NCI-H774 (cell line): Measurements from ENCODE around the gene BCAS3.
"Not testable (repeated sequence)": the region's sequence is repeated elsewhere in the genome, so short reads cannot be mapped to it uniquely, and the experiment has no call there.

Experiments used
- DNase-seq: peaks from one replicate; lab custom pipeline; 2025; lab: John Stamatoyannopoulos, UW

BCAS3 gene

GRCh38 chr17:60792250-60792898 is 114.7 kb downstream of the BCAS3 start:
- DNase-seq, result no peak

- no peak for DNase-seq
Observed at GRCh38 chr17:60798576-60798975, 120.9 kb downstream of the BCAS3 start.

DNA sequence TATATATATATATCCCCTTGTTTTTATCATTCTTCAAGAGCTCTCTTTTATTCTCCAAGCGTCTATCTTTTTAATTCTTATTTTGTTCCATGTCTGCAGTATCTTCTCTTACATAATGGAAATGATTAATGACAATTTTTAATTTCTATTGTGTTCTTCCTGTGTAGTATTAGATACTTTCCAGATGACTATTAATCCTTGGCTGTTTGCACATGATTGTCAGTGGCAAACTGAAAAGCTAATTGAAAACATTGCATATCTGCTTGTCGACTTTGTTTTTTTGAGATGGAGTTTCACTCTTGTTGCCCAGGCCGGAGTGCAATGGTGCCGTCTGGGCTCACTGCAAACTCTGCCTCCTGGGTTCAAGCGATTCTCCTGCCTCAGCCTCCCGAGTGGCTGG is 124.7 kb downstream of the BCAS3 start:
- DNase-seq, result no peak

DNA sequence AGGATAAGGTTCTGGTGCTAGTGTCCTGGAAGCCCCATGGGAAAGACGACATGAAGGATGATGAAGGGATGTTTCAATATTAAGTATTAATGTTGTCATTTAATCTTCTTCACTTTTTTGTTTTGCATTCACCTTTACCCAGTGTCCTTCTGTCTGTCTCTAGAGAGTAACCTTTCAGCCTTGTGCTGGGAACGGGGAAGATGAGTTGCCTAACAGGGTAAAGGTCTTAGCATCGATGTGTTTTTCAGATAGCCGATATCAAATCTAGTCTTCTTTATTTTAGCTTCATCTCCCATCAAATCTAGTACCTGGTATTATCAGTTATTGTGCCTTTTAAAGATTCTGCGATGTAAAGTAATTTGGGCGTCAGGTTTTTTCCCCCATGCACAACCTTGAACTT is 125.4 kb downstream of the BCAS3 start:
- DNase-seq, result no peak

GRCh38 chr17:60804831-60805230 is 127.2 kb downstream of the BCAS3 start:
- DNase-seq, result no peak

- no peak for DNase-seq
Observed at GRCh38 chr17:60809421-60809820, 131.8 kb downstream of the BCAS3 start.

- DNase-seq, result not testable (repeated sequence)
Observed at GRCh38 chr17:60814941-60815340, 137.3 kb downstream of the BCAS3 start.

- no peak for DNase-seq
Observed at GRCh38 chr17:60817192-60817591, 139.5 kb downstream of the BCAS3 start.

DNA sequence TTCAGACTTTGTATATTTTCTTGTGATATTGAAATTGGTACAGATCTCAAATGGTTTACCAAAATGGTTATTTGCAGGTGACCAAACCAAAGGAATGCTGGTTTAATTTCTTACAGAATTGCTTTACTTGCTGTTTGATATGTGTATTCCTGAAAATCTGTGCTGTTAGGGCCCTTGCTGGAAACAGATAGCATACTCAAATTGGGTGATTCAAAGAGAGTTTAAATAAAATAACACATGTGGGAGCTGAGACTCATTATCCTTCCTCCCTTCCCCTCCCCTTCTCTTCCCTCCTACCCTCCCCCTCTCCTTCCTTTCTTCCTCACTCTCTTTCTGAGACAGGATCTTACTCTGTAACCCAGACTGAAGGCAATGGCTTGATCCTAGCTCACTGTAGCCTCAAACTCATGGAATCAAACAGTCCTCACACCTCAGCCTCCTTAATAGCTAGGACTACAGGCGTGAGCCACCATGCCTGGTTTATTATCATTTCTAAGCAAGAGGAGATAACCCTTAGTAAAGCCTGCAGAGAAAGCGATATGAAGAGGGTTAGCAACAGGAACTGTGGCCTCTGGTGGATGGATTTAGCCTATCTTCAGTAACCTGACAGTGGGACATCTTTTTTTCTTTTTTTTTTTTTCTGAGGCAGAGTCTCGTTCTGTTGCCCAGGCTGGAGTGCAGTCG is 141.9 kb downstream of the BCAS3 start:
- no peak for DNase-seq

GRCh38 chr17:60823515-60823914 is 145.9 kb downstream of the BCAS3 start:
- no peak for DNase-seq

DNA sequence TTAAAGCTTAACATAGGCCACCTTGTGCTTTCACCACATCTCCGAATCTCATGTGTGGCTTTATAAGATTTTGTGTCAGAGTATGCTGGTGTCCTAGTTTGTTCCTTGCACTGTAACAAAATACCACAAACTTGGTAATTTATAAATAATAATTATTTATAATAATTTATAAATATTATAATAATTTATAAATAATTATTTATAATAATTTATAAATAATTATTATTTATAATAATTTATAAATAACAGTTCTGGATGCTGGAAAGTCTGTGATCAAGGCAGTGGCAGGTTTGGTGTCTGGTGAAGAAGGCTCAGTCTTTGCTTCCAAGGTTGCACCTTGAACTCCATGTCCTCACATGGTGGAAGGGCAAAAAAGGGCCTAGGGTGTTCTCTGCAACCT is 147.7 kb downstream of the BCAS3 start:
- DNase-seq, result no peak

GRCh38 chr17:60827943-60828342 is 150.3 kb downstream of the BCAS3 start:
- DNase-seq, result no peak

GRCh38 chr17:60832151-60832585 is 154.5 kb downstream of the BCAS3 start:
- no peak for DNase-seq

DNA sequence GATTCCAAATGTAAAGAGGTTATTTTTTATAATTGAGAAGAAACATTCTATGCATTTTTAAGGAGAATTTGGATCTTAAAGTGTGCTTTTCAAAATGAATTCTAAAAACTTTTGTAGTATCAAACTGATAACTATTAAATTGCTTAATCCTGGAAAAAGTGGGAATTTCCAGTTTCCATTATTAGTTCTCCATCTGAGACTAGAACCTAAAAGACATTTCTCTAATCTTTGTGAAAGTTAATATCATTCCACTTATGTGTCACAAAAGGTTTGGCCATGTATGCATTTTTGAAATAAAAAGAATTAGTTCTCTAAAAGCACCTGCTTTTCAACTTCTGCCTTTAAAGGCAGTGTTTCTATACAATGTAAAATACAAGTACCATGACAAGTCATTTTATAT is 155.0 kb downstream of the BCAS3 start:
- DNase-seq, result no peak

DNA sequence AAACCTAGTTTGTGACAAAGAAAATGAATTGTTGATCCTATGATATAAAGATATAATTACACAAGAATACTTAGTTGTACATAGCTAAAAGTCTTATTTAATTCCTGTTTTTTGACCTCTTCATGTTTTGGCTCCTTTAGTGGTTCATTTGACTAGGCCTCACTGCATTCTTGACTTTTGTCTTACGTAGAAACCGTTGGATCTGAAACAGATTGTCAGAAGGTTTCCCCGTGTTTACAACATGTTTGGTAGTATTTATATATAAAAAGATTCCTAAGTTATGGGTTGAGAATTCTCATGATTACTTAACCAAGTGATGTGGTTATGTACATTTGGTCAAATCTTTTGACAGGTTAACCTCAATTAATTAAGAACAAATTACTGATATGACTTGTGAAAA is 162.8 kb downstream of the BCAS3 start:
- DNase-seq, result no peak

DNA sequence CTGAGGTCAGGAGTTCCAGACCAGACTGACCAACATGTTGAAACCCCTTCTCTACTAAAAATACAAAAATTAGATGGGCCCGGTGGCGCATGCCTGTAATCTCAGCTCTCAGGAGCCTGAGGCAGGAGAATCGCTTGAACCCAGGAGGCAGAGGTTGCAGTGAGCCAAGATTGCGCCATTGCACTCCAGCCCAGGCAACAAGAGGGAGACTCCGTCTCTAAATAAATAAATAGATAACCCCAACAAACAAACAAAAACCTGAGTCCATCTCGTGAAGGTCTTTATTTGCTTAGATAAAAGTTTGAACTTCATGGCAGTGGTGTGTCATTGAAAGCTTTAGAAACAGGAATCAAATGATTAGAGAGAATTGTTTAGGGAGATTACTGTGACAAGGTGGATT is 167.4 kb downstream of the BCAS3 start:
- DNase-seq, result no peak

- no peak for DNase-seq
Observed at GRCh38 chr17:60846175-60846574, 168.5 kb downstream of the BCAS3 start.

DNA sequence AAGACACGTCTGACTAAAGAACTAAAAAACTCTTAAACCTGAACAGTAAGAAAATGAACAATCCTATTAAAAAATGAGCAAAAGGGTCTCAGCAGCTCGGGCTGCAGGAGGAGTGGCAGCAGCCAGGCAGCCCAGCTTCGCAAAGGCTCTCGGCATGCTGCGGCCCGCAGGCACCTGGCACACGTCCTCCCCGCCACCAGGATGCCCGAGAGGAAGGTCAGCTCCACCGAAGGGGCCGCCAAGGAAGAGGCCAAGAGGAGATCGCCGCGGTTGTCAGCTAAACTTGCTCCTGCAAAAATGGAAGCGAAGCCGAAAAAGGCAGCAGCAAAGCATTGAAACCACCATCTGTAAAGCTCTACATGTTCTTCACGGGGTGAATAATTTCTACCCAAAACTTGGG is 173.5 kb downstream of the BCAS3 start:
- DNase-seq, result no peak

GRCh38 chr17:60857556-60858080 is 180.0 kb downstream of the BCAS3 start:
- DNase-seq, result no peak

GRCh38 chr17:60862482-60862881 is 184.8 kb downstream of the BCAS3 start:
- DNase-seq, result no peak

GRCh38 chr17:60863892-60864707 is 186.4 kb downstream of the BCAS3 start:
- DNase-seq, result no peak

DNA sequence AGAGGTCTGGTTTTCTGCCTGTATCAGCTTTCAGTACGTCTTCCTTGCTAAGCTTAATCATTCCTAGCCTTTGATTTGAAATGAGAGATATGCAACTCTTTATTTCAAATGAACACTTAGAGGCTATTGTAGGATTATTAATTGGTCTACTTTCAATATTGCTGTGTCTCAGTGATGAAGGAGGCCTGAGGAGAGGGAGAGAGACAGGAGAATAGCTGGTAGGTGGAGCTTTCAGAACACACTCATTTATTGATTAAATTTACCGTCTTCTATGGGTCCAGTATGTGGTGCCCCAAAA is 187.0 kb downstream of the BCAS3 start:
- DNase-seq, result no peak

DNA sequence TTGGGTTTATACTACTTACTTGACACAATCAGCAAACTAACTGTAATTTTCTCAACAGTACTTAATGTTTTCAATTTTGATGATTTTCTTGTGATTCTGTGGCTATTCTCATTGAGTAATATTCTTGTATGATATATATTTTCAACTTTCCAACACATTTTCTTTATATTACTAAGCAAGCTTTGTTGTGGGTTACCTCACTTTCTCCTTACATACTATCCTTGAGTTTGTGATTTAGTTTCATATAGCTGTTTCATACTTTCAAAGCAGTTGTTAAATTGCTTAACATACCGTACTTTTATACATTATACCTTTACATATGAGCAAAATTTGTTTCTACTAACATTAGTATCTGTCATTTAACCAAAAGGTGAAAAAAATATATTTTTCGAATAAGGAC is 197.1 kb downstream of the BCAS3 start:
- DNase-seq, result no peak
